A549 treated with AZD9567 at 1 μM for 4 hours (cell line): ENCODE data around the gene RPS27. TPM values are rescaled to one million over a fixed set of nuclear protein-coding genes. Genes with fewer than 3 reads are reported as not detected.

ENCODE experiments used
- total RNA-seq: library from RNA; stranded (reverse); fragments of 200-300 nt; extraction: Qiagen RNA extraction; gene quantifications from 5 replicates; pipeline ENCODE4 v1.2.3, GENCODE V29; 2022; ENCODE audit not compliant: insufficient read depth

Gene RPS27
- total RNA-seq: 4,352 to 7,409 TPM (median 4,509 TPM) in 5 replicates

DNA sequence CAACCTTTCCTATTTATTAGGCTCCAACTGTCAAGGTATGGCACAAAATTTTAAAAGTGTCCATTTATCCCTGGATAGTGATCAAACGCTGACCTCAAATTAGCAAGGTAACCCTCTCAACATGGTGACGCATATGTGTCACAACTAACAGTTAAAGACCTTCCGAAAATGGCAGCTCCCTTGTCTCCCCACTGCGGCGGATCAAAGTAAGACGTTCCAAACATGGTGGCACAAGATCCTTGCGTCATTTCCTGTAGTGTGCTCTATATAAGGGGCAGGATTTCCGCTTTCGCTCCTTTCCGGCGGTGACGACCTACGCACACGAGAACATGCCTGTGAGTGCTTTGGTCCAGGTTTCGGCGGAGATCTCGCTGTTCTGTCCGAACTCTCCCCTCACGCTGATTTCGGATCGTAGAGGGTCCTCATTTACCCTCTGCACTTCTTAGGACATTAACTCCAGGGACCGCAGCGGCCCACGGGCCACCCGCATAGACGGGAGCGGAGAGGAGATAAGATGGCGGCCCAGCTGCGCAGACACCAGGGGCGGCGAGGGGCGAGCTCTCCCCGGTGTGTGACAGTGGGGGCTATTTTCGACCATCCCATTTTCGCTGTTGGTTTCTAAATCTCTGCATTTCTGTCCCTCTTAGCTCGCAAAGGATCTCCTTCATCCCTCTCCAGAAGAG lies at the start of gene RPS27:
TSS of gene RPS27 (plus strand) at position 295 of the 683 bp plus-strand sequence. CDS start at position 330, 35 bp downstream.

DNA sequence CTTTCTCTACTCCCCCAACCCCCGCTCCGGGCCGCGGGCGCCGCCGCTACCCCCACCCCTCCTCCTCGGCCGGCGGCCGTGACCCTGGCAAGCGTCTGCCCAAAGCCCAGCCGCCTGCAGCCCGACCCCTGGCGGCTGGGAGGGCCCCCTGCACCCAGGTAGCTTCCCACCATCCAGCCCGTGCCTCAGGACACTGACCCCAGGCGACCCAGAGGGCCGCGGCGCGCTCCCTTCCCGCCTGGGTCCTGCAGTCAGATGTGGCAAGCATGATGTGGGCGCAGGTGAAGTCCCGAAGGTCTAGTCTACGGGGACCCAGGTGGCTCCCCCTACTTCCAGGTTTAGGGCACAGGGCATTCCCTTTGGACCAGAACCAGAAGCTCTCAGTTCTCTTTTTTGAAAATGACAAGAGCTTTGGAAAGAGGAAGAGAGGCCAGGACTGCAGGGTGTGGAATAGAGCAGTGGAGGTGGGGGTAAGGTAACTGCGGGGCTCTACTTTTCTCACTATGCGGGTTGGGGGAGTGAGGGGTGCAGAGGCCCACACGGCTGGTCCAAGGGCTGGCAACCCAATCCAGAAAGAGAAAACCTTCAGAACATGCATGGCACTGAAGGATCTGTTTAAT lies 43.8 kb upstream of the RPS27 start, which contains the start of gene DENND4B:
TSS of gene DENND4B (minus strand) at position 97 of the 620 bp plus-strand sequence. CDS start 2,344 bp downstream, outside the sequence.

DNA sequence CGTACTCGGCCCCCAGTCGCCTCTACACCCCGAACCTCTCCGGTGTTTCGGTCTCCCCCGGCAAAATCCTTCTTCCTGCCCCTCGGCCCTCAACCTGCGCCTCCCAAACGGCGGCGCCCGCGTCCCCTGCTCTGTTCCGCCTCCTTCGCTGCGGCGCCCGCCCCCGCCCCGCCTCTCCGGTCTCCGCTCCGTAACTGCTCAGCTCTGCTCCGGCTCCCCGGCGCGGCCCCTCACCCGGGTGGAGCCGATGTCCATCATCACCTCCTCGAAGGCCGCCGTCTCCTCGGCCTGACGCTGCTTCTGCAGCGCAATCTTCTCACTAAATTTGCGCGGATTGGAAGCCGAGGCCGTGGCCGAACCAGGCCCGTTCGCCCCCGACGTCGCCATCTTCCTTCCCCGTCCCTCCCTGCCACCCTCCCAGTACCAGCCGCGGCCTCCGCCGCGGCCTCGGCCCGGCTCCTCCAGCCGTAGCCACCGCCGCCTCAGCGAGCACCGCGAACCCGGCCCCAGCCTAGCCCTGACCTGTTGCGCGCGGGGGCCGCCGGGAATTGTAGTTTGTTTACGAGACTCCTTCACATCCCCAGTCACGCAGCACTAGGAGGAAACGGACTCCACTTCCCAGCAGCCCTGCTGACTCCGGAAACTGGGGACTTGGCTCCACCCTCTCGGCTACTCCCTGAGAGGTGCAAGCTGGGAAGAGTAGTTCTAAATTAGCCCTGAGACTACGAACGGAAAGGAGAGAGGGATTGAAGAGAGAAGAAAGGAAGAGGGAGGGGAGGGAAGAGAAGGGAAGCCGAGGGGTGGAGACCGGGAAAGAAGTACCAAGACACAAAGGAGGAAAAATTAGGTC lies 32.2 kb upstream of the RPS27 start, which contains the start of gene CRTC2:
TSS of gene CRTC2 (minus strand) at position 502 of the 850 bp plus-strand sequence. CDS start at position 387, 115 bp downstream.

DNA sequence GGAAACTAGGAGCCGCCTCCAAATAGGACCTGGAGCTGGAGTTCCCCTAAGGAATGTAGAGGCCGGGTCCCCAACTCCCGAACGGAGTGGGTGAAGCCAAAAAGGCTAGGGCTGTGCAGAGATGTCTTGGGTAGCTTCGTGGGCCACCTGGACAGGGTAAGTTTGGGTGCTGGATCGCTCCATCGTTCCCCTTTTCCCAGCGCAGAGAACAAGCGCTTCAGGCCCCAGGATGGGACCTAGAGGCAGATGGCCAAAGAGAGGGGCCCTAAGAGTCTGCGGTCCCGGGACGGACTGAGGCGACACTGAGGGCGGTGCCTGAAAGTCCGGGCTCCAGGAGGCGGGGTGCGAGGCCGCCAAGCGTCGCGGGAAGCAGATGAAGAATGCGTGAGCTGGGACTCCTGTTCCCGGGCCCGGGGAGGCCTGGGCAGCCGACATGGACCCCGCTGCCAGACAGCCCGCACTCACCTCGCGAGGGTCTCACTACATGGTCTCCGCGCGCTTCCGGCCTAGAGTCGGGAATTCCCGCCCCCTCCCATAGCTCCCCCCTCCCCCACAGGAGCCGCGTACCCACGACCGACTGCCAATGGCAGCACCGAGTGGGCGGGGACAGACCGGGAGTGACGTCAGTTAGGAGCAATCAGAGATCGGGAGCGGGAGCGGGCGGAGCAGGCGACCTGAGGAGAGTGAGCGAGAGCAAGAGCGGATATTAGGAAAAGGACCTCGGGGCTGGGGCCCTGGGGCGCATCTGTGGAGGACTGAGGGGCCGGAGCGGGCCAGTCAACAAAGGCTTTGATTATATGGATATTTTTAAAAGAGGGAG lies 27.3 kb upstream of the RPS27 start, which contains the start of gene SLC39A1:
TSS of gene SLC39A1 (minus strand) at position 508 of the 820 bp plus-strand sequence. CDS start 822 bp downstream, outside the sequence.

DNA sequence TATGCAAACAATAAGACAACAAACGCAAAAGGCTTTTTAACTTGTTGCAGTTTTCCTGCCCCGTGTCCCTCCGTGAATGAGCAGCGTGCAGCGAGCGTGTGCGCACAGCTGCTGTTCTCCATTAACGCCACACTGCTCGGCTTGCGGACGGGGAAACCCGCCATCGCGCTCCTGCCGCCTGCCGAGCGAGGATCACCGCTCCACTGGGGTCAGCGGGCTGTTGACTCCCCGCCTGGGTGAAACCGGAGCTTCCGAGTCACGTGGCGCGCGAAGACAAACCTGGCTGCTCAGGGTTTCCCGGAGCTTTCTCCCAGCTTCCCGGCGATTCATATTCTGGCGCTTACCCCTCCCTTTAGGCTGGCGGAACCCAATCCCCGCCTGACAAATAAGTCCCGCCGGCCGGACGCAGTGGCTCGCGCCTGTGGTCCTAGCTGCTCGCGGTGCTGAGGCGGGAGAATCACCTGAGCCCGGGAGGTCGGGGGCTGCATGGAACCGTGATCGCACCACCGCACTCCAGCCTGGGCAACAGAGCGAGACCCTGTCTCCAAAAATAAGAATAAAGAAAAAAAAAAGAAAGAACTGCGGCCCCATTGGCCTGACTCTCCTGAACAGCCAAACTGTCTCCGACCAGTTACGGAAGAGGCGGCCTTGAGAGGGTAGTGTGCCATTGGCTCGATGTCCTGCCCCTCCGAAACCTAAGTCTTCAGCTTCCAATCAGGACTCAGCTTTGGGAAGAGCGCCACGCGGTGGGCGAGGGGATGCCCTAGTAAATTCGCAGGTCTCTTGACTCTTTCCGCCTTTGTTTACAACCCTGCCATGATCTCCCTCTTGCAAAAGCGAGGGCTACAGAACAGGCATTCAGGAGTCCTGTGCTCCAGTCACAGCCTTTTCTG lies 23.2 kb upstream of the RPS27 start, which contains the start of gene CREB3L4:
TSS of gene CREB3L4 (plus strand) at position 796 of the 893 bp plus-strand sequence. CDS start 624 bp downstream, outside the sequence.

DNA sequence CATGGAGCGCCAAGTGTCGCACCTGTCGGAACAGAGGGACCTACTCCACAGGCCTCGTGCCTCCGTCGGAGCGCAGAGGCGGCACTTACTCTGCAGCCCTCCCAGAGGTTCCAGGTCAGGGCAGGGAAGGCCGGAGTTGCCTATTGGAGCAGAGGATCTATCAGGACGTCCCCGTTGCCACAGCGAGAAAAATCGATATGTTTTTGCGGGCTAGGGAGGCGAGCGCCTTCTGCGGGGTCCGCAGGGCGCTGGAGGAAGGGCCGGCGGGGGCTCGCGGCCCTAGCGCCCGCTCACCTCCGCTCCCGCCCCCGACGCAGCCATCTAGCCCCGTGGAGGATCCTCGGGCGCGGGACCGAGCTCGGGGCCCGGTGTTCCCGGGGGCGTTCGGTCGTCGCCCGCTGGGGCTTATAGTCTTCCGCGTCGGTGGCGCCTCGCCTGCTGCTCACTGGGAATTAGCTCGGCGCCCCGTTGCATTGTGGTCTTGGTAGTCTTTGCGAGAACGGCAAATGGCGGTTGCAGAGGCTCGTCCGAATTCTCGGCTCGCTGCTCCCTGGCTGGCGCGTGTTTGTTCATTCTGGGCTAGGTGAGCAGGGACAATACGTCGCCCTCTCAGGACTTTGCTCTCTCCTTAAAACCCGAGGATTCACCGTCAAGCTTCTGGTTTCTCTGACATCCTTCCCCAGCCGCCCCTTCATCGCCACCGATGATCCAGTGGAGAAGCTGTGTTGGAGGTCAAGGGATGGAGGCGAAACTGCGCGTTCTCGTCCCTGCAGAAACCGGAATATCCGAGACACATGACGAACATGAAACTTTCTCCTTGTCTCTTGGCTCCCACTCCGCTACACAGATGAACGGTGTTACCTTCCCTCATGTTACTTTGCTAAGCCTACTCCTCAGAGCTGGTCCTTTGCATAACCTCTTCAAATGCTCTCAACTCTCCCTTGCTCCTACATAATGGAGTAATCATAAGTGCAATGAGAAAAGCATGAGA lies 13.0 kb upstream of the RPS27 start, which contains the start of gene JTB:
TSS of gene JTB (minus strand) at position 425 of the 991 bp plus-strand sequence. CDS start at position 3, 422 bp downstream.

DNA sequence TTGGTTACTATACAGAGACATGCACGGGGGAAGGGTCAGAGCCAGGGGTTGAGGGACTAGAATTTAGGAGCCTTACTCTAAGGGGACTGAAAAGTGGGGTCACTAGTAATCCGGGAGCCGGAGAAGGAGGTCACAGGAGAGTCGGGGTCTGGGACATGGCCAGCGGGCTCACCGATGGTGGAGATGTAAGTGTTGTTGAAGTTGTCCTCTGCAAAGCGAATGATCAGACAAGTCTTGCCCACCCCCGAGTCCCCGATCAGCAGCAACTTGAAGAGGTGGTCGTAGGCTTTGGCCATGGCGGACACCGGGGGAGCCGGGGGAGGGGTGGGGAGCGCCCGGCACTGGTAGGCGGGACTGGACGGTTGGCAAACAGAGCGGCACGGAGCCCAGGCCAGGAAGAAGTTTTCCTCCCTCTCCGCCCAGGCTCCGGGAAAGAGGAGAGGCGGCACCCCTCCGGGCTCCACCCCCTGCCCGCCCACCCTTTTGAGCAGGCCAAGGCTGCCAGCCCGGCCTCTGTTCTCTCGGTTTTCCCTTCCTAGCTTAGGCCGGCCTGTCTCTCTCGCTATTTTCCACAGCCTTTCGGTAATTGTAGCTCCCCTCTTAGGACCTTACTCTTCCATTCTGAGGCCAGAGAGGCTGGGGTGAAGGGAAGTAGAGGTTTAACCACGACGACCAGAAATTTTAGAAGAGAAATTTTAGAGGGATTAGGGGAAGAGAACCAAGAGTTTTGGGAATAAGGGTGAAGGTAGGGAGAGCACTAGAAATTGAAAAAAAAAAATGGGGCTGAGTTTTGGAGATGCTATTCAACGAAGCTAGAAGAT lies 4.4 kb upstream of the RPS27 start, which contains the start of gene RAB13:
TSS of gene RAB13 (minus strand) at position 399 of the 821 bp plus-strand sequence. CDS start at position 296, 103 bp downstream.

Other genes starting within 250 kb of the RPS27 start
- gene SLC27A3, start 215.4 kb upstream of the RPS27 start, total RNA-seq: 0.90 to 1.1 TPM (median 0.93 TPM) in 4 of 5 replicates, not detected in the other
- 8.8 to 15.6 TPM (median 9.5 TPM) in 5 replicates for gene GATAD2B, start 67.8 kb upstream of the RPS27 start, total RNA-seq
- gene DENND4B, start 44.0 kb upstream of the RPS27 start, total RNA-seq: 25.6 to 35.4 TPM (median 34.5 TPM) in 5 replicates
- gene CRTC2, start 32.1 kb upstream of the RPS27 start, total RNA-seq: 34.0 to 42.1 TPM (median 40.8 TPM) in 5 replicates
- gene SLC39A1, start 27.2 kb upstream of the RPS27 start, total RNA-seq: 129 to 157 TPM (median 152 TPM) in 5 replicates
- gene CREB3L4, start 22.9 kb upstream of the RPS27 start, total RNA-seq: 2.9 to 10.3 TPM (median 9.7 TPM) in 5 replicates
- 90.2 to 160 TPM (median 149 TPM) in 5 replicates for gene JTB, start 13.1 kb upstream of the RPS27 start, total RNA-seq
- gene RAB13, start 4.4 kb upstream of the RPS27 start, total RNA-seq: 120 to 132 TPM (median 124 TPM) in 5 replicates
- not detected in 5 replicates for gene NUP210L, start 164.3 kb downstream of the RPS27 start, total RNA-seq
- 472 to 725 TPM (median 493 TPM) in 5 replicates for gene TPM3, start 201.3 kb downstream of the RPS27 start, total RNA-seq
- gene CFAP141, start 215.6 kb downstream of the RPS27 start, total RNA-seq: 0.31 TPM in 1 of 5 replicates, not detected in the others
- 94.2 to 116 TPM (median 102 TPM) in 5 replicates for gene UBAP2L, start 230.2 kb downstream of the RPS27 start, total RNA-seq